ENCODE measurements around the gene HS1BP3.
A peak's percentile ranks its signal among the peaks of the same experiment; 100 is the strongest.

HS1BP3 gene

GRCh38 chr2:20604401-20604911, 46.4 kb downstream of the HS1BP3 start:
- TF ChIP-seq, protein P1, sequence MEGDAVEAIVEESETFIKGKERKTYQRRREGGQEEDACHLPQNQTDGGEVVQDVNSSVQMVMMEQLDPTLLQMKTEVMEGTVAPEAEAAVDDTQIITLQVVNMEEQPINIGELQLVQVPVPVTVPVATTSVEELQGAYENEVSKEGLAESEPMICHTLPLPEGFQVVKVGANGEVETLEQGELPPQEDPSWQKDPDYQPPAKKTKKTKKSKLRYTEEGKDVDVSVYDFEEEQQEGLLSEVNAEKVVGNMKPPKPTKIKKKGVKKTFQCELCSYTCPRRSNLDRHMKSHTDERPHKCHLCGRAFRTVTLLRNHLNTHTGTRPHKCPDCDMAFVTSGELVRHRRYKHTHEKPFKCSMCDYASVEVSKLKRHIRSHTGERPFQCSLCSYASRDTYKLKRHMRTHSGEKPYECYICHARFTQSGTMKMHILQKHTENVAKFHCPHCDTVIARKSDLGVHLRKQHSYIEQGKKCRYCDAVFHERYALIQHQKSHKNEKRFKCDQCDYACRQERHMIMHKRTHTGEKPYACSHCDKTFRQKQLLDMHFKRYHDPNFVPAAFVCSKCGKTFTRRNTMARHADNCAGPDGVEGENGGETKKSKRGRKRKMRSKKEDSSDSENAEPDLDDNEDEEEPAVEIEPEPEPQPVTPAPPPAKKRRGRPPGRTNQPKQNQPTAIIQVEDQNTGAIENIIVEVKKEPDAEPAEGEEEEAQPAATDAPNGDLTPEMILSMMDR (IDR thresholded peaks at IDR 0.05): no peak
- H3K36me3 ChIP-seq (ENCODE audit: control insufficient read depth, insufficient read depth, low read length): no peaks in the 10 kb centered on the region
- H3K79me2 ChIP-seq: peaks cover 2% of the 10 kb centered on the region
- peaks cover 6% of the 10 kb centered on the region for H3K4me1 ChIP-seq
- H3K27me3 ChIP-seq (ENCODE audit: control insufficient read depth, insufficient read depth, low read length): no peaks in the 10 kb centered on the region
- no peak overlapping the region for H3K4me3 ChIP-seq (ENCODE audit: low read depth, low read length)
- no peaks in the 10 kb centered on the region for H3K9me3 ChIP-seq (ENCODE audit: control insufficient read depth, low read length)
- H2AFZ ChIP-seq: no peak overlapping the region
- no peak overlapping the region for H3K9ac ChIP-seq
- no peak overlapping the region for H3K27ac ChIP-seq
- no peak overlapping the region for H3K4me2 ChIP-seq (ENCODE audit: low read length)

- H3K36me3 ChIP-seq (ENCODE audit: control insufficient read depth, insufficient read depth, low read length): no peaks in the 10 kb centered on the region
- peaks cover 10% of the 10 kb centered on the region for H3K4me1 ChIP-seq
- no peaks in the 10 kb centered on the region for H3K27me3 ChIP-seq (ENCODE audit: control insufficient read depth, insufficient read depth, low read length)
- no peak overlapping the region for H3K4me3 ChIP-seq (ENCODE audit: low read depth, low read length)
- TF ChIP-seq, protein P1 (IDR thresholded peaks at IDR 0.05): no peak
- H2AFZ ChIP-seq: no peak overlapping the region
- H3K79me2 ChIP-seq: peaks cover 2% of the 10 kb centered on the region
- H3K4me2 ChIP-seq (ENCODE audit: low read length): no peak overlapping the region
- no peaks in the 10 kb centered on the region for H3K9me3 ChIP-seq (ENCODE audit: control insufficient read depth, low read length)
- H3K27ac ChIP-seq: no peak overlapping the region
- no peak overlapping the region for H3K9ac ChIP-seq
These were observed 47.1 kb downstream of the HS1BP3 start for GRCh38 chr2:20603791-20604190.

DNA sequence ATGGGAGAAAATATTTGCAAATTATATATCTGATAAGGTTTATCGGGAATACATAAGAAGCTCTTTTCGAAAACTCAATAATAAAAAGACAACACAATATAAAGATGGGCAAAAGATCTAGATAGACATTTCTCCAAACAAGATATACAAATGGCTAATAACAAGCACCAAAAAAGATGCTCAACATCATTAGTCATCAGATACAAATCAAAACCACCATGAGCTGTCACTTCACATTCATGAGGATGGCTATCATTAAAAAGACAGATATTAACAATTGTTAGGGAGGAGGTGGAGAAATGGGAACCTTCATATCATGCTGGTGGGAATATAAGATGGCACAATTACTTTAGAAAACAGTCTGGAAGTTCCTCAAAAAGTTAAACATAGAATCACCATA, 48.1 kb downstream of the HS1BP3 start:
- Histone ChIP-seq H3K79me2 (peaks cover 2% of the 10 kb centered on the region), H3K27ac (no peak overlapping the region), H3K9me3 (ENCODE audit: control insufficient read depth, low read length) (no peaks in the 10 kb centered on the region), H3K4me3 (ENCODE audit: low read depth, low read length) (no peak overlapping the region), H3K9ac (no peak overlapping the region), H3K4me1 (peaks cover 10% of the 10 kb centered on the region), H2AFZ (no peak overlapping the region), H3K4me2 (ENCODE audit: low read length) (no peak overlapping the region), H3K27me3 (ENCODE audit: control insufficient read depth, insufficient read depth, low read length) (no peaks in the 10 kb centered on the region), H3K36me3 (ENCODE audit: control insufficient read depth, insufficient read depth, low read length) (no peaks in the 10 kb centered on the region)
- TF ChIP-seq, protein P1 (IDR thresholded peaks at IDR 0.05): no peak

- TF ChIP-seq, protein P1 (IDR thresholded peaks at IDR 0.05): no peak
- Histone ChIP-seq H3K4me1 (peaks cover 10% of the 10 kb centered on the region), H3K4me2 (ENCODE audit: low read length) (no peak overlapping the region), H3K9ac (no peak overlapping the region), H3K36me3 (ENCODE audit: control insufficient read depth, insufficient read depth, low read length) (no peaks in the 10 kb centered on the region), H3K4me3 (ENCODE audit: low read depth, low read length) (no peak overlapping the region), H3K27ac (no peak overlapping the region), H3K9me3 (ENCODE audit: control insufficient read depth, low read length) (no peaks in the 10 kb centered on the region), H3K27me3 (ENCODE audit: control insufficient read depth, insufficient read depth, low read length) (no peaks in the 10 kb centered on the region), H3K79me2 (peaks cover 2% of the 10 kb centered on the region), H2AFZ (peak overlapping the region; percentile 11)
These were observed 50.1 kb downstream of the HS1BP3 start for GRCh38 chr2:20600756-20601325.

GRCh38 chr2:20599861-20600461, 50.9 kb downstream of the HS1BP3 start:
- Histone ChIP-seq H3K79me2 (peaks cover 2% of the 10 kb centered on the region), H3K36me3 (ENCODE audit: control insufficient read depth, insufficient read depth, low read length) (no peaks in the 10 kb centered on the region), H3K4me1 (peaks cover 10% of the 10 kb centered on the region), H3K9ac (no peak overlapping the region), H3K9me3 (ENCODE audit: control insufficient read depth, low read length) (no peaks in the 10 kb centered on the region), H3K27ac (peak overlapping the region; percentile 13), H2AFZ (no peak overlapping the region), H3K4me3 (ENCODE audit: low read depth, low read length) (no peak overlapping the region), H3K4me2 (ENCODE audit: low read length) (no peak overlapping the region), H3K27me3 (ENCODE audit: control insufficient read depth, insufficient read depth, low read length) (no peaks in the 10 kb centered on the region)
- TF ChIP-seq, protein P1 (IDR thresholded peaks at IDR 0.05): no peak
